SK-N-MC (cell line): ENCODE results near the gene SLC35F1.

Source experiments
- EZH2 ChIP-seq: fragments of 200-600 bp; sonication (generic); IDR thresholded peaks from one replicate; pipeline ENCODE4 v1.6.1; 2017; ENCODE audit warnings: antibody characterized with exemption
- POLR2AphosphoS5 ChIP-seq: IDR thresholded peaks from 2 replicates; pipeline ENCODE4 v1.6.1; 2012; ENCODE audit warnings: mild to moderate bottlenecking, low read depth, low read length, borderline replicate concordance

DNA sequence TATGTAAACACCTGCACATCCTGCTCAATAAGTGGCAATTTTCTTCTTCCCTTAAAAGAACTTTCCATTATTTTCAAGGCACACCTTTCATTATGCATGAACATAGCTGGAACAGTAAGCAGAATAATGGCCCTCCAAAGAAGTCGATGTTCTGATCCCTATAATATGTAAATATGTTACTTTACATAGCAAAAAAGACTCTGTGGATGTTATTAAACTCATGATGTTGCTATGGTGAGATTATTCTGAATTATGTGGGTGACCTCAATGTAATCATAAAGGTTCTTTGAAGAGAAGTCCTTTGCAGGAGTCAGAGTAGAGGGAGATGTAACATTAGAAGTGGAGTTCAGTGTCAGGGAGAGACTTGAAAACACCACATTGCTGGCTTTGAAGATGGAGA lies 341.1 kb downstream of the SLC35F1 start:
- TF ChIP-seq EZH2 (no peak), POLR2AphosphoS5 (no peak)
